SJCRH30 (cell line): ENCODE results near the gene PYCR2. TPM values are rescaled to one million over a fixed set of nuclear protein-coding genes. Genes with fewer than 3 reads are reported as not detected.
"Not testable (repeated sequence)": the region's sequence is repeated elsewhere in the genome, so short reads cannot be mapped to it uniquely, and the experiment has no call there.

Source experiments
- DNase-seq, 2 experiments: peaks; one replicate each; pipeline ENCODE4 v3.0.0-alpha.2; 2015 to 2020
- H3K27ac ChIP-seq: fragments of 250-450 bp; sonication (Bioruptor Pico); 2 replicates; pipeline ENCODE4 v1.5.1; 2020; ENCODE audit warnings: mild to moderate bottlenecking, moderate library complexity
- H3K27me3 ChIP-seq: fragments of 250-450 bp; sonication (Bioruptor Pico); 2 replicates; pipeline ENCODE4 v1.5.1; 2020; ENCODE audit warnings: mild to moderate bottlenecking, moderate library complexity
- H3K36me3 ChIP-seq: fragments of 250-450 bp; sonication (Bioruptor Pico); 2 replicates; pipeline ENCODE4 v1.5.1; 2020; ENCODE audit warnings: mild to moderate bottlenecking, moderate library complexity
- H3K4me1 ChIP-seq: fragments of 250-450 bp; sonication (Bioruptor Pico); 2 replicates; pipeline ENCODE4 v1.5.1; 2020; ENCODE audit warnings: mild to moderate bottlenecking, moderate library complexity
- H3K4me3 ChIP-seq: fragments of 250-450 bp; sonication (Bioruptor Pico); 2 replicates; pipeline ENCODE4 v1.5.1; 2020; ENCODE audit warnings: mild to moderate bottlenecking, moderate library complexity
- H3K9me3 ChIP-seq: fragments of 250-450 bp; sonication (Bioruptor Pico); replicated peaks from 2 replicates; pipeline ENCODE4 v1.5.1; 2020; ENCODE audit warnings: mild to moderate bottlenecking, moderate library complexity
- total RNA-seq: library from RNA; depleted of rRNA; stranded (reverse); fragments of >200 nt; shearing (Covaris generic); gene quantifications from 2 replicates; pipeline ENCODE4 v1.2.3, GENCODE V29; 2014

The PYCR2 gene
- total RNA-seq, 1 experiment from 2014 or later = 51.1 TPM

DNA sequence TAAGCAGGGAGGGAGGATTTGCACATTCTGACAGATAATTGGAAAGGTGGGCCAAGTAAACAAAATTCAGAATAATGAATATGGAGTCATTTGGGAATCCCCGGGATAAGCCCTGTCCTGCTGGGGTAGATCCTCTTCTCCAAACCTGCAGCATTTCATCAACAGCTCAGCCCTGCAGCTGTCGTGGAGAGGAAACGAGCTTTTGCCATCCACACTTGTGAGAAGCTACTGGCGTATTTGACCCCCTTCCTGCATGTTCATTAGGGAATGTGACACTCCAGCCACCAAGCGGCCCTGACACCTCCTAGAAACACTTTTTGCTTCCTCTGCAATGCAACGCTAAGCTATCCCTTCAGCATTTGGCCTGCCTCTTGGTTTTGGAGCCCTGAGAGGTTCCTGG is 25.0 kb upstream of the PYCR2 start:
- Histone ChIP-seq H3K27ac (no peak overlapping the region), H3K9me3 (no peaks in the 10 kb centered on the region), H3K4me1 (no peaks in the 10 kb centered on the region), H3K36me3 (no peaks in the 10 kb centered on the region), H3K4me3 (no peak overlapping the region), H3K27me3 (no peaks in the 10 kb centered on the region)
- peak; percentile 46 to 73 for DNase-seq

DNA sequence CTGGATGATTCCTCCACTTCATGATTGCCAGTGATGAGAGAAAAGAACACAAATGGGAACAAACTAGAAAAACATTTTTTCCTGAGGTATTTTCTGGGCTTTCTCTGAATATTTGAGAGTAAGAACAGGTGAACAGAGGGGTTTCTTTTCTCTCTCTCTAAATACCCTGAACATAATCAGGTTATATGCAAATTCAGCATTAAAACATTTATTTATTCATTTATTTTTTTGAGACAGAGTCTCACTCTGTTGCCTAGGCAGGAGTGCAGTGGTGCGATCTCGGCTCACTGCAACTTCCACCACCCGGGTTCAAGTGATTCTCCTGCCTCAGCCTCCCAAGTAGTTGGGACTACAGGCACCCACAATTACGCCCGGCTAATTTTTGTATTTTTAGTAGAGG is 22.8 kb upstream of the PYCR2 start:
- Histone ChIP-seq H3K36me3 (no peaks in the 10 kb centered on the region), H3K4me1 (no peaks in the 10 kb centered on the region), H3K4me3 (no peak overlapping the region), H3K27ac (no peak overlapping the region), H3K27me3 (no peaks in the 10 kb centered on the region), H3K9me3 (no peaks in the 10 kb centered on the region)
- DNase-seq = no peak

DNA sequence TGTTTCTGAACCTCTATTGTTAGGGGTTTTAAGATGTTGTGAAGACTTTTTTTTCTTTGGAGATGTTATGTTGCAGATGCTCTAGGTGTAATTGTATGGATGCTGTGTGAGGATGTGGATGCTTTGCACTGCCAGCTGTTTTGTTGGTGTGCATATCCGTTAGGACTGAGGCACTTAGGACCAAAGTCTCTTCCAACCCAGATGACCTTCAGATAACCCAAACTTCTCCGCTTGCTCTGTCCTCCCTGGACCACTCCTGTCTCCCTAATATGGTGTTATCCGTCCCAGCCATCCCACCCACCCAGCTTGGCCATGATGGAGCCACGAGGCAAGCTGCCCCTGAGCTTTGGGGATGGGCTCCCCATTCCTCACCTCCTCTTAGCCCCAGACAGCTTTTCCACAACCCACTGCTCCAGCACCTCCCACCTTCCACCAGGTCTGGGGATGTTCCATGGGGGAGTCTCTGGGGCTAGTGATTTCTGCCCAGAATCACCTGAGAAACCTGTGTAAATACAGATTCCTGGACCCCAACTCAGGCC is 22.1 kb upstream of the PYCR2 start:
- Histone ChIP-seq H3K27ac (no peak overlapping the region), H3K27me3 (no peaks in the 10 kb centered on the region), H3K9me3 (no peaks in the 10 kb centered on the region), H3K4me3 (no peak overlapping the region), H3K4me1 (peaks cover 2% of the 10 kb centered on the region; the same call in 1 of the 2 replicates), H3K36me3 (no peaks in the 10 kb centered on the region)
- no peak for DNase-seq

DNA sequence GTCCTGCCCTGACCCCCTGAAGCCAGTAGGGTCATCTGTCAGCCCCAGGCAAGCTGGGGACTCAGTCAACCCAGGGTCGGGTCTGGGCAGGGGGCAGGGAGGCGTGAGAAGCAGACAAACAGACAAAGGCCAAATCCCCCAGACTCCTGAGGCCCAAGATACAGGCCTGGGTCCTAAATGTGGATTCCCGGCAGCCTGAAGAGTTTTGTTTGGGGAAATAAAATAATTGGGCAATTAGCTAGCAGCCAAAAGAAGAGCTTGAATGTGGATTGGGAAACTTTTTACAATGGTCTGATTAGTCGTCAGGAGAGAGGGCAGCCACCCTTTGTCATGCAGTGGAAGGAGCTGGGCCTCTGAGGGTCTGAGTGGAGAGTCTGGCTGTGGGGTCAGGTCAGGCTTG is 21.5 kb upstream of the PYCR2 start:
- peaks cover 2% of the 10 kb centered on the region; the same call in 1 of the 2 replicates for H3K4me1 ChIP-seq
- H3K4me3 ChIP-seq = no peak overlapping the region
- no peaks in the 10 kb centered on the region for H3K36me3 ChIP-seq
- no peaks in the 10 kb centered on the region for H3K9me3 ChIP-seq
- H3K27ac ChIP-seq = no peak overlapping the region
- DNase-seq = no peak
- H3K27me3 ChIP-seq = no peaks in the 10 kb centered on the region

DNA sequence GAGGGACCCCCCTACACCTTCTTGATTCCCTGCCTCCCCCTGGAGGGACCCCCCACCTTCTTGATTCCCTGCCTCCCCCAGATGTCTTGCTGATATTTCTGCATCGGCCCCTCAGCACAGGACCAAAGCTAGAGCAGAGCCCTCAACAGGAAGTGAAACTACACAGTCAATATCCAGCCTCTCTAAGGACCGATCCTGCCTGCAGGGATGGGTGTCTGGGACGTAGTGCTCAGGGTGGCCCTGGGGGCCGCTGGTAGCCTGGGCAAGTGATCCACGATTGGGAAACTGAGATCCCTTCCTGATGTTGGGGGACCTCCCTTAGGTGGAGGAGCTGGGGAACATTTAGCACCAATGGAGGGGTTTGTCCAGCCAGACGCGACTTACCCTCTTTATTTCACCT is 20.9 kb upstream of the PYCR2 start:
- no peak overlapping the region for H3K27ac ChIP-seq
- H3K9me3 ChIP-seq = no peaks in the 10 kb centered on the region
- H3K4me1 ChIP-seq = peaks cover 2% of the 10 kb centered on the region; the same call in 1 of the 2 replicates
- DNase-seq = no peak
- H3K4me3 ChIP-seq = no peak overlapping the region
- no peaks in the 10 kb centered on the region for H3K27me3 ChIP-seq
- H3K36me3 ChIP-seq = no peaks in the 10 kb centered on the region

DNA sequence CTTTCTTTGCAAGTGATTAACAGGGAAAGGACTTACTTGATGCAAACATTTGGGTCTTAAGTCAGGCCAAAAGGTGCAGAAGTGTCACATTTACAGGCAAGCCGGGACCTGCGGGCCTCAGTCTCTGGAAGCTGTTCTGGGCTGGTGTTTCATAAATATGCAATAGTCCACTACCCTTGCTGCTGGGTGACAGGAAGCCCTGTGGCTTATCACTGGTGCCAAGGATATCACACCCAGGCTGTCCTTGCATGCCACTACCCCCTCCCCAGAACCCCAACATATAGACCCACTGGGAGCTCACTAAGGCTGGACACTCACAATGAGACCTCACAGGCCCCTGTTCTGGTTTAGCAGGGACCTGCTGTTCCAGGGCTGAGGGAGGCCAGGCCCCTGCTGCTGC is 20.3 kb upstream of the PYCR2 start:
- H3K36me3 ChIP-seq = no peaks in the 10 kb centered on the region
- no peaks in the 10 kb centered on the region for H3K9me3 ChIP-seq
- no peaks in the 10 kb centered on the region for H3K27me3 ChIP-seq
- H3K27ac ChIP-seq = no peak overlapping the region
- peaks cover 2% of the 10 kb centered on the region; the same call in 1 of the 2 replicates for H3K4me1 ChIP-seq
- DNase-seq = no peak
- H3K4me3 ChIP-seq = no peak overlapping the region

DNA sequence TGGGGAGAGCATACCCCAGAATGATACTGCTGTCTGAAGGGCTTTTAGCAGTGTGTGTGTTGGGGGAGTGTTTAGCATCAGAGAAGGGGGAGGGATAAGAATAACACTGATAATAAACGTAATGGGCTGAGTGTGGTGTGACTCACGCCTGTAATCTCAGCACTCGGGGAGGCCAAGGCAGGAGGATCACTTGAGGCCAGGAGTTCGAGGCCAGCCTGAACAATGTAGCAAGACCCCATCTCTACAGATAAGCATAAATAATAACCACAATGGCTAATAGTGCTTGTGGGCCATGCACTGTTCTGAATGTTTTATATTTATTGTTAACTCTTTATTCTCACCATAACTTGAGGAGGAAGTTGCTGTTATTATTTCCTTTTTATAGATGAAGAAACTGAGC is 19.5 kb upstream of the PYCR2 start:
- no peak overlapping the region for H3K27ac ChIP-seq
- no peaks in the 10 kb centered on the region for H3K36me3 ChIP-seq
- no peaks in the 10 kb centered on the region for H3K27me3 ChIP-seq
- no peaks in the 10 kb centered on the region for H3K9me3 ChIP-seq
- no peak overlapping the region for H3K4me3 ChIP-seq
- H3K4me1 ChIP-seq = peaks cover 2% of the 10 kb centered on the region; the same call in 1 of the 2 replicates
- no peak for DNase-seq

DNA sequence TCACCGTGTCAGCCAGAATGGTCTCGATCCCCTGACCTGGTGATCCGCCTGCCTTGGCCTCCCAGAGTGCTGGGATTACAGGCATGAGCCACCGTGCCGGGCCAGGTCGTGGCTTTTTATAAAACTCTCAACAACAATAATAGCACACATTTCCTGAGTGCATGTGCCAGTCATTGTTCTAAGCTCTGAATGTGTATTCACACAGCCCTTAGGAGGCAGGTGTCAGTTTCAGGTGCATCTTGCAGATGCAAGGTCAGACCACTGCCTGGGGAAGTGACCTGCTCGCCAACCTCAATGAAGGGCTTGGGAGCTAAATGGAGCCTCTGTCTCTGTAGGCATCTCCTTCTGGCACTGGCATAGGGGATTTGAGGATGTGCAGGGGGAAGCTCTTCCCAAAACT is 18.5 kb upstream of the PYCR2 start:
- Histone ChIP-seq H3K4me3 (no peak overlapping the region), H3K9me3 (no peaks in the 10 kb centered on the region), H3K27ac (no peak overlapping the region), H3K36me3 (no peaks in the 10 kb centered on the region), H3K27me3 (no peaks in the 10 kb centered on the region), H3K4me1 (peaks cover 2% of the 10 kb centered on the region; the same call in 1 of the 2 replicates)
- DNase-seq = no peak

DNA sequence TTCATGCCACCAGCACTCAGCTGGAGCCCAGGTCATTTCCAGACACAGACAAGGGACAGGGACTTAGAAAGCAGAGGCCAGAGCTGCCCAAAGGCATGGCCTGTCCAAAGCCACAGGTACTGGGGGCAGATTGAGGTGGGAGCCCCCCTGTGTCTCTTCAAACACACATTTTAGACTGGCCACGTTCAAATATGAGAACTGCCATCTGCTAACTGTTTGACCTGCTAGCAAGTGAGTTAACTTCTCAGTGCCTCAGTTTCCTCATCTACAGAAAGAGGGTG is 17.8 kb upstream of the PYCR2 start:
- Histone ChIP-seq H3K9me3 (no peaks in the 10 kb centered on the region), H3K36me3 (no peaks in the 10 kb centered on the region), H3K27me3 (no peaks in the 10 kb centered on the region), H3K4me3 (no peak overlapping the region), H3K4me1 (peaks cover 2% of the 10 kb centered on the region; the same call in 1 of the 2 replicates), H3K27ac (no peak overlapping the region)
- DNase-seq = no peak

DNA sequence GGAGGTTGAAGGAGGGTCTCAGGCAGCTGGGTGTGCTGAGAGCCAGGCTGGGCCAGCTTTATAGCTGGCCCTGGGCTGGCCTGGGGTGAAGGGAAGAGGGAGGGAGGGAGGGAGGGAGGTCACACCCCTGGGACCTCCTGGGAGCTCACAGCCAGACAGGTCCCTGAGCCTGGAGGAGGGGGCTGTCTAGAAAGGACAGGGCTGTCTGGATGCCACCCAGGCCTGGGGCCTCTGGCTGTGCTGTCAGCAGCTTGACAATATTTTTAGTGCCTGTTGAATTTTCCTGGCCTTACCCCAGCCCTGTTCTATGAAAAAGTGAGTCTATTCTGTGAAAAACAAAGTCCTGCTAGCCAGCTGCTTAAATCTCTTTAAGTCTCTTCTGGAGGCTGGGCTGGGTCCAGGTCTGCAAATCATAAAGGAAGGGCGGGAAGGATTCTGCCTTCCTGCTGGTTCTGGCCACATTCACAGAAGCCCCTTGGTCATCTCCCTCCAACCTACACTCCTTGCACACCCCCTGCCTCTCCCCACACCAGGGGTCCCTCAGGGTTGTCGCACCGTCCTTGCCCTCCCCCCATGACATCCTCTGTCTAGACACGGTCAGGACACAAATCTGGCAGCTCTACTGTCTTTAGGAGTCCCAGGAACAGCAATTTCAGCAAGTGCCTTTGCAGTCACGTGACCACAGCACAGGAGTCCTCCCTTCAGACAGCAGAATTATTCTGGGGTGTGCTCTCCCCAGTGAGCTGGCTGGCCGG is 17.3 kb upstream of the PYCR2 start, which contains the start of gene LEFTY2:
Gene LEFTY2, minus strand, starts transcription at position 34 of the 755 bp plus-strand sequence. CDS start 80 bp downstream, outside the sequence.
- Histone ChIP-seq H3K9me3 (no peaks in the 10 kb centered on the region), H3K27ac (no peak within 1 kb of the TSS), H3K4me1 (peaks cover 2% of the 10 kb centered on the region; the same call in 1 of the 2 replicates), H3K4me3 (0 out of 2 replicates have a peak within 1 kb of the TSS, but pooled peaks have one; percentile 7), H3K27me3 (no peaks in the 10 kb centered on the region), H3K36me3 (no peaks in the 10 kb centered on the region)
- DNase-seq = no peak

DNA sequence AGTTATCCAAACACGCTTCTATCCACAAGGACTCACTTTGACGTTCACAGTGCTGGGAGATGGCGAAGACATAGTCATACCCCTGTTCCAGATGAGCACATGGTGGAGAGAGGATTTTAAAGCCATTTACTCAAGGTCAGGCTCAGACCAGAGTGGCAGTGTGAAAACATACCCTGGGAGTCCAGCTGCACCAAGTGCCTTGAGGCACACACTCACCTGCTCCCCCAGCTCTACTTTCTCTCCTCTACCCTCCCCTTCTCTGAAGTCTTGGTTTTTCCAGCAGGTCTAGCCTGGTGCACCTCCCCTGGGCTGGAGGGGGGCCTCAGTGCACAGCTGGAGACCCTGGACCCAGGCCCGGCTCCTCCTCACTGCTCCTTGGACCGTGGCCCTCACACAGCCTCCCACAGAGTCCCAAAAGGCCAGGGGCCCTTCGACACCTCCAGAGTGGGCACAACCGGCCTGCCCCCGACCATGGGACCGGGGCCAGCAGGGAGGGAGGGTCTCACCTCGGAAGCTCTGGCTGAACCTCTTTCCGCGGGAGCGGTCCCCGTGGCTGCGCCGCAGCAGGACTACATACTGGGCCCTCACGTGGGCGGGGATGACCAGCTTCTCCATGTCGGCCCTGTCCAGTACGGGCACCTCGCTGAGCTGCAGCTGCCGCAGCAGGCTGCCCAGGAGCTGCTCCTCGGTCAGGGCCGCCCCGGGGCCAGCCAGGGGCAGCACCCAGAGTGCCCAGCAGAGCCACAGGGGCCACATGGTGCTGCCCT is 16.5 kb upstream of the PYCR2 start:
- H3K9me3 ChIP-seq = no peaks in the 10 kb centered on the region
- no peaks in the 10 kb centered on the region for H3K27me3 ChIP-seq
- H3K4me1 ChIP-seq = peaks cover 2% of the 10 kb centered on the region; the same call in 1 of the 2 replicates
- H3K4me3 ChIP-seq = 0 out of 2 replicates have a peak overlapping the region, but pooled peaks have one; percentile 7
- H3K36me3 ChIP-seq = no peaks in the 10 kb centered on the region
- DNase-seq = peak in 1 of 2 experiments; percentile 20
- H3K27ac ChIP-seq = no peak overlapping the region

DNA sequence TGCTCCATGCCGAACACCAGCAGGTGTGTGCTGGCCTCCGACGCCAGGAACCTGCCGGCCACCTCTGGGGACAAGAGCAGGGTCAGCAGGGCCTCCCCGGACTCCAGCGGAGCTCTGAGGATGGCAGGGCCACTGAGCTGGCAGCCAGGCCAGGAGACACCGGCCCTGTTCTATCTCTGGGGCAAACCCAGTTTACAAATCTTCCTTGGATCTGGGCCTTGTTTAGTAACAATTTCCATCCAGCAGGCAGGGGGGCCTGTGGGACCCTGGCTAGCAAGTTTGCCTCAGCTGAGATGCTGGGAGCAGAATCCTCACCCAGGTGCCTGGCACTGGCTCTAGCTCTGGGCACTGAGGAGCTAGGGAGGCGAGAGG is 15.9 kb upstream of the PYCR2 start:
- H3K4me3 ChIP-seq, H3K36me3 ChIP-seq, H3K27me3 ChIP-seq, H3K9me3 ChIP-seq, H3K27ac ChIP-seq, H3K4me1 ChIP-seq, DNase-seq: not testable (repeated sequence)

DNA sequence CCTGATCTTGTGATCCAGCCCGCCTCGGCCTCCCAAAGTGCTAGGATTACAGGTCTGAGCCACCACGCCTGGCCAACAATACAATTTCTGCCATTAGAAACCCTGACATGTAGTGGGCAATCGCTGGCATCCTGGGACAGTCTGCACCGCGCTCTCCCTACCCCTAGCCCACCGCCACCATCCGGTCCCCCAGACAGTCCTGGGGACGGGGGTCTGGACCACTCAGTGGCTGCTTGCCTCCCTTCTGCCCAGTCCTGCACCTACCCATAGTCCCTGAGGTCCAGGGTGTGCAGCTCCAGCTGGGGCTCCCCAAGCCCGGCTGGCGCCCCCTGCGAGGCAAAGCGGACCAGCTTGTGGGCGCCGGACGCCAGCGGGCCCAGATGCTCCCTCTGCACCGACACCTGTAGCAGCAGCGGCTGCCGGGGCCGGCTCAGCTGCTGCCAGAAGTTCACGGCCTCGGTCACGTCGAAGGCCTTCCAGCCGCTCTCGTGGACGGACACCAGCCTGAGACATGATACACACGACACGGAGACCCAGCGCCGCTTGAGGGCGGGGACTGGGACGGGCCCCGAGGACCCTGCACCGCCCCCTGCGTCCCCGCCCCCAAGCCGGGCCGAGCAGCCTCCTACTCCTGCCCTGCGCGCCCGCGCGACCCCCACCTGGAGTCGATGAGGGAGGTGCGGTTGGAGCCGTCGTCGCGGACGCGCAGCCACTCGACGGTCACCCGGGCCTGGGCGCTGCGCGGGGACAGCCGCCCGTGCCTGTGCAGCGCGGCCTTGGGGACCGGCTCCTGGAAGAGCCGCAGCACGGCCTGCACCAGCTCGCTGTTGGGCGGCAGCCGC is 15.3 kb upstream of the PYCR2 start:
- H3K27me3 ChIP-seq, H3K4me1 ChIP-seq, H3K9me3 ChIP-seq, H3K27ac ChIP-seq, H3K36me3 ChIP-seq, H3K4me3 ChIP-seq, DNase-seq: not testable (repeated sequence)

DNA sequence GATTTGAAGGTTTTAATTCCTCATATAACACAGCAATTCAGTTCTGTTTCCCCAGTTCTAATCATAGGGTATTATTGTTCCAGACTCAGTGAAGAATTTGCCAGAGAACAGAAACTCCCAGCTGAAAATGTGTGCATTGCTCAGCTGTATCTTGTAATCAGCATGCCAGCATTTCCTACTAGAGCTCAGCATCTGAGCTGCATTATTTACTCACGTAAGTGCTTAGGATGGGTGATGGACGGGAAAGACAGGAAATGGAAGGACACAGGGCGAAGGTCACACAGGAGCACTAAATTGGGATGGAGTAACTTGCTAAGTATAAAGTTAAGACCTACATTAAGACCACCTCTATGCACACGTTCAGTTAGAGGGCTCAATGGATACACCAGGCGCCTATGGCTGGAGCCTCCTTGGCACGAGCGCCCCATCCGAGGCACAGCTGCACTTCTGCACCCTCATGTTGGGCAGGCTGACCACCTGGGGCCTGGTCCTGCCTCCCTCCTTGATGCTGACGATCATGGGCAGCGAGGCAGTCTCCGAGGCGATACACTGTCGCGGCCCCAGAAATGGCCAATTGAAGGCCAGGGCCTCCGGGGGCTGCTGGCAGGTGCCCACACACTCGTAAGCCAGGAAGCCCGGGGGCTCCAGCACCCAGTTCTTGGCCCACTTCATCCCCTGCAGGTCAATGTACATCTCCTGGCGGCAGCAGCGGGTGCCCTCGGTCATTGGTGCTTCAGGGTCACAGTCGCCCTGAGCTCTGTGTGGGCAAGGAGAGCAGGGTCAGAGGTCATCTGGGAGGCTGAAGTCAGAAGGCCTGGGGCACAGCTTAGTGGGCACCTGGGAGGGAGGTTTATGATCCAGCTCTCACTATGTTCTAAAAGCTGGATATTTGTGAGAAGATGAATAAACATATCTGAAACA is 13.3 kb upstream of the PYCR2 start:
- no peak overlapping the region for H3K27ac ChIP-seq
- no peak for DNase-seq
- H3K4me1 ChIP-seq = peaks cover 2% of the 10 kb centered on the region; the same call in 1 of the 2 replicates
- no peaks in the 10 kb centered on the region for H3K27me3 ChIP-seq
- no peaks in the 10 kb centered on the region for H3K9me3 ChIP-seq
- H3K4me3 ChIP-seq = no peak overlapping the region
- no peaks in the 10 kb centered on the region for H3K36me3 ChIP-seq
